Measurements from ENCODE around the gene PPIP5K2.

DNA sequence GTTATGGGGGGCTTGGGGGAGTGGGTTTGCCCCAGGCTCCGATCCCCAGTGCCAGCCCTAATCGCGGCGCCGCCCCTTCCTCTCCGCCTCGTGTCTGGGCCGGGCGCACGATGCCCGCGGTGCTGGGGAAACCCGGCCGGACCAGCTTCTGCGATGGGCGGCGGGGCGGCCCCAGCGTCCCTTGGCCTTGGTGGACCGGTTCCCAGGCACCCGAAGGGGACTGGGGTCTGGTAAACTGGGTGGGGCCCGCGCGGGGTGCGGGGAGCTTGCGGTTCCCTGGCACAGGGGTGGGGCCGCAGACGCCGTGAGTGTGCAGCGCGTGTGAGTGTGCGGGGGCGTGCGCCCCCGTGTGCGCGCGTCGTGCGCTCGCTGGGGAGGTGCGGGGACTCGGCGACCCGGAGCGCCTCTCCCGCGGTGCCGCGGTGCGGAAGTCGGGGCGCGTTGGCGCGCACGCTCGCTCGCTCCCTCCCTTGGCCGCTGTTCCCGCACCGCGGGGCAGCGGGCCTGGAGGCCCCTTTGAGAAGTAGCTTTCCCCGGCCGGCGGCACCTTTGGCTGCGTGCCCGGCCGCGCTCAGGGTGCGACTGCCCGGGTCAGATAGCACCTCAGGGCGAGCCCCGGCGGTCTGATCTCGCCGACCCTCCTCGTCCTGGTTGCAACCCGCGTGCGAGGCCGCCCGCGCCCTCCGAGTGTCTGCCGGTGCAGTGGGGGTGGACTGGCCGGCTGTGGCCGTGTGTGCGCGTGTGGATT is 139.0 kb downstream of the PPIP5K2 start:
- TF ChIP-seq, protein P1, sequence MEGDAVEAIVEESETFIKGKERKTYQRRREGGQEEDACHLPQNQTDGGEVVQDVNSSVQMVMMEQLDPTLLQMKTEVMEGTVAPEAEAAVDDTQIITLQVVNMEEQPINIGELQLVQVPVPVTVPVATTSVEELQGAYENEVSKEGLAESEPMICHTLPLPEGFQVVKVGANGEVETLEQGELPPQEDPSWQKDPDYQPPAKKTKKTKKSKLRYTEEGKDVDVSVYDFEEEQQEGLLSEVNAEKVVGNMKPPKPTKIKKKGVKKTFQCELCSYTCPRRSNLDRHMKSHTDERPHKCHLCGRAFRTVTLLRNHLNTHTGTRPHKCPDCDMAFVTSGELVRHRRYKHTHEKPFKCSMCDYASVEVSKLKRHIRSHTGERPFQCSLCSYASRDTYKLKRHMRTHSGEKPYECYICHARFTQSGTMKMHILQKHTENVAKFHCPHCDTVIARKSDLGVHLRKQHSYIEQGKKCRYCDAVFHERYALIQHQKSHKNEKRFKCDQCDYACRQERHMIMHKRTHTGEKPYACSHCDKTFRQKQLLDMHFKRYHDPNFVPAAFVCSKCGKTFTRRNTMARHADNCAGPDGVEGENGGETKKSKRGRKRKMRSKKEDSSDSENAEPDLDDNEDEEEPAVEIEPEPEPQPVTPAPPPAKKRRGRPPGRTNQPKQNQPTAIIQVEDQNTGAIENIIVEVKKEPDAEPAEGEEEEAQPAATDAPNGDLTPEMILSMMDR (IDR thresholded peaks at IDR 0.05) = peak in 1 of 5 experiments; percentile 10
- TF ChIP-seq POLR2A (IDR thresholded peaks at IDR 0.05) = no peak
- TF ChIP-seq POLR2AphosphoS5 (IDR thresholded peaks at IDR 0.05) = peak in 1 of 3 donors; percentile 18

All from transverse colon (tissue), 4 donors.